Astrocyte (in vitro differentiated cells and primary cell): ENCODE results near the gene FAM163A. TPM values are rescaled to one million over a fixed set of nuclear protein-coding genes. Genes with fewer than 3 reads are reported as not detected.

ENCODE experiments used
- DNase-seq: peaks from one replicate; pipeline ENCODE4 v3.0.0-alpha.2; 2010; ENCODE audit warnings: low read depth
- FAIRE-seq: peaks from 2 replicates; lab custom pipeline; 2011; peaks lifted over from hg19 to GRCh38; lab: Jason Lieb, UNC
- H2AFZ ChIP-seq: 2 replicates; pipeline ENCODE4 v1.6.0; 2012; ENCODE audit warnings: low read depth, low read length, inconsistent platforms
- H3K27ac ChIP-seq: 2 replicates; pipeline ENCODE4 v1.5.1; 2011; ENCODE audit warnings: low read depth, low read length, inconsistent platforms
- H3K27me3 ChIP-seq: 2 replicates; pipeline ENCODE4 v1.6.0; 2011; ENCODE audit warnings: low read length, inconsistent platforms; ENCODE audit not compliant: insufficient read depth
- H3K36me3 ChIP-seq: 2 replicates; pipeline ENCODE4 v1.5.1; 2011; ENCODE audit warnings: low read length, inconsistent platforms; ENCODE audit not compliant: insufficient read depth
- H3K4me1 ChIP-seq: 2 replicates; pipeline ENCODE4 v1.5.1; 2011; ENCODE audit warnings: low read length, inconsistent platforms; ENCODE audit not compliant: insufficient read depth
- H3K4me2 ChIP-seq: 2 replicates; pipeline ENCODE4 v1.6.0; 2012; ENCODE audit warnings: low read length, inconsistent platforms
- H3K4me3 ChIP-seq: 2 replicates; pipeline ENCODE4 v1.5.1; 2011; ENCODE audit warnings: low read depth, mild to moderate bottlenecking, low read length, inconsistent platforms; ENCODE audit not compliant: insufficient read depth
- H3K79me2 ChIP-seq: 2 replicates; pipeline ENCODE4 v1.6.0; 2012; ENCODE audit warnings: mild to moderate bottlenecking, low read length, inconsistent platforms; ENCODE audit not compliant: insufficient read depth
- H3K9ac ChIP-seq: 2 replicates; pipeline ENCODE4 v1.6.0; 2012; ENCODE audit warnings: mild to moderate bottlenecking, low read length, inconsistent platforms
- H3K9me3 ChIP-seq: 2 replicates; pipeline ENCODE4 v1.5.1; 2012; ENCODE audit warnings: low read depth, mild to moderate bottlenecking, low read length, inconsistent platforms; ENCODE audit not compliant: insufficient read depth
- H4K20me1 ChIP-seq: 2 replicates; pipeline ENCODE4 v1.6.0; 2012; ENCODE audit warnings: low read length, inconsistent platforms; ENCODE audit not compliant: insufficient read depth
- H3K27ac Mint-ChIP-seq: one replicate; pipeline ENCODE4 v1.8.0; 2021; ENCODE audit warnings: mild to moderate bottlenecking, mixed read lengths; ENCODE audit not compliant: unreplicated experiment
- H3K27me3 Mint-ChIP-seq: one replicate; pipeline ENCODE4 v1.8.0; 2021; ENCODE audit warnings: low read depth, mixed read lengths; ENCODE audit not compliant: unreplicated experiment
- H3K36me3 Mint-ChIP-seq: one replicate; pipeline ENCODE4 v1.8.0; 2021; ENCODE audit warnings: low read depth, mixed read lengths; ENCODE audit not compliant: unreplicated experiment
- H3K4me1 Mint-ChIP-seq: one replicate; pipeline ENCODE4 v1.8.0; 2021; ENCODE audit warnings: low read depth, mixed read lengths; ENCODE audit not compliant: unreplicated experiment
- H3K4me3 Mint-ChIP-seq: one replicate; pipeline ENCODE4 v1.8.0; 2021; ENCODE audit warnings: mild to moderate bottlenecking, moderate library complexity, mixed read lengths; ENCODE audit not compliant: unreplicated experiment
- H3K9me3 Mint-ChIP-seq: one replicate; pipeline ENCODE4 v1.8.0; 2021; ENCODE audit warnings: mild to moderate bottlenecking, mixed read lengths; ENCODE audit not compliant: unreplicated experiment
- EZH2 ChIP-seq: IDR thresholded peaks from 2 replicates; pipeline ENCODE4 v1.6.1; 2012; ENCODE audit warnings: mild to moderate bottlenecking, low read length, inconsistent platforms; ENCODE audit not compliant: insufficient read depth
- total RNA-seq: library from RNA; stranded (reverse); gene quantifications from 2 replicates; pipeline ENCODE4 v1.2.1, GENCODE V29; 2021
- TF ChIP-seq, protein P1 (sequence below): IDR thresholded peaks from 2 replicates; pipeline ENCODE4 v1.5.1; 2011; ENCODE audit warnings: low read depth, mild to moderate bottlenecking, inconsistent platforms, low read length, moderate library complexity; ENCODE audit not compliant: insufficient read depth

The FAM163A gene
- total RNA-seq, 1 donor from 2014 or later, result not detected

DNA sequence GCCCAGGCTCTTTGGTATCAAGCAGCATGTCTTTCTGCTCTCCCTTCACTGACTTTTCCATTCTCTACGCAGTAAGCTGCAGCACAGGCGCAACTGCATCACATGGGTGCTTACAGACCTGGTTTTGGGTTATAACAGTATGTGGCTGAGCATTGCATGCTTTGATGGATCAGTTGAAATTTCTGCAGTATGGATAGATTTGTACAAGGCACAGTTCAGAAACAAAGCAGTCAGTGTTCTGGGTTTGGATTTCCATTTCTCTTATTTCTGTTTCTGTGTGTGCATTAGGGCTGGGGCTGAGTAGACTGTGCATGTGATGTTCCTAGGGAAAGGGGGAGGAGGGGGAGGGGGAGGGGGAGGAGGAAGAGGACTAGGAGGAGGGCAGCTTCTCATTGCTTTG, 4.5 kb downstream of the FAM163A start:
- H2AFZ ChIP-seq, result no peak overlapping the region
- peaks cover 1% of the 10 kb centered on the region for H3K4me1 ChIP-seq
- H3K9ac ChIP-seq, result no peak overlapping the region
- H3K27ac ChIP-seq, result no peak overlapping the region
- no peak overlapping the region for H3K27ac Mint-ChIP-seq
- TF ChIP-seq, protein P1, sequence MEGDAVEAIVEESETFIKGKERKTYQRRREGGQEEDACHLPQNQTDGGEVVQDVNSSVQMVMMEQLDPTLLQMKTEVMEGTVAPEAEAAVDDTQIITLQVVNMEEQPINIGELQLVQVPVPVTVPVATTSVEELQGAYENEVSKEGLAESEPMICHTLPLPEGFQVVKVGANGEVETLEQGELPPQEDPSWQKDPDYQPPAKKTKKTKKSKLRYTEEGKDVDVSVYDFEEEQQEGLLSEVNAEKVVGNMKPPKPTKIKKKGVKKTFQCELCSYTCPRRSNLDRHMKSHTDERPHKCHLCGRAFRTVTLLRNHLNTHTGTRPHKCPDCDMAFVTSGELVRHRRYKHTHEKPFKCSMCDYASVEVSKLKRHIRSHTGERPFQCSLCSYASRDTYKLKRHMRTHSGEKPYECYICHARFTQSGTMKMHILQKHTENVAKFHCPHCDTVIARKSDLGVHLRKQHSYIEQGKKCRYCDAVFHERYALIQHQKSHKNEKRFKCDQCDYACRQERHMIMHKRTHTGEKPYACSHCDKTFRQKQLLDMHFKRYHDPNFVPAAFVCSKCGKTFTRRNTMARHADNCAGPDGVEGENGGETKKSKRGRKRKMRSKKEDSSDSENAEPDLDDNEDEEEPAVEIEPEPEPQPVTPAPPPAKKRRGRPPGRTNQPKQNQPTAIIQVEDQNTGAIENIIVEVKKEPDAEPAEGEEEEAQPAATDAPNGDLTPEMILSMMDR, result no peak
- TF ChIP-seq EZH2, result no peak
- H3K4me1 Mint-ChIP-seq, result no peaks in the 10 kb centered on the region
- H3K4me2 ChIP-seq, result no peak overlapping the region
- H3K4me3 Mint-ChIP-seq, result no peak overlapping the region
- no peaks in the 10 kb centered on the region for H3K9me3 ChIP-seq
- peaks cover 48% of the 10 kb centered on the region for H3K27me3 ChIP-seq
- FAIRE-seq (no peak), DNase-seq (no peak)
- no peak overlapping the region for H3K4me3 ChIP-seq
- no peaks in the 10 kb centered on the region for H4K20me1 ChIP-seq
- H3K79me2 ChIP-seq, result no peaks in the 10 kb centered on the region
- peaks cover 62% of the 10 kb centered on the region for H3K27me3 Mint-ChIP-seq
- peaks cover 12% of the 10 kb centered on the region for H3K9me3 Mint-ChIP-seq
- H3K36me3 ChIP-seq, result no peaks in the 10 kb centered on the region
- no peaks in the 10 kb centered on the region for H3K36me3 Mint-ChIP-seq

DNA sequence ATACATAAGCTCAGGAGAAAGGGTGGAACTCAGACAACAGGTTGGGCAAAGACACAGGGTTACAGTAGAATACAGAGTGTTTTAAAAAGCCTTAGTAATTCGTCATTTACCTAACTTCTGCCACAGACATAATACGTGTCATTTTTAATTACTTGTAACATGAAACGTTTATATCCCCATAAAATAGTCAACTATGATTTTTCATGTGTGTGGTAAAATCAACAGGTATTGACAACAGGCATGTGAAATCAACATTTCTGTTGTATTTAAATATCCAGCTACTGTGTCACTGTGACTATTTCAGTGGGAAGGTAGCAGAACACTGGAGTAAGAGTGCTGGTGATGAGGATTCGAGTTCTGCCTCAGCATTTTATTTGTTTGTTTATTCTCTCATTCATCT, 5.7 kb downstream of the FAM163A start:
- H3K4me3 ChIP-seq, result no peak overlapping the region
- Mint-ChIP-seq H3K9me3 (peaks cover 12% of the 10 kb centered on the region), H3K36me3 (no peaks in the 10 kb centered on the region), H3K4me1 (peaks cover 7% of the 10 kb centered on the region), H3K27ac (no peak overlapping the region), H3K4me3 (no peak overlapping the region), H3K27me3 (peaks cover 58% of the 10 kb centered on the region)
- H3K9me3 ChIP-seq, result no peaks in the 10 kb centered on the region
- no peak overlapping the region for H3K9ac ChIP-seq
- FAIRE-seq (no peak), DNase-seq (no peak)
- no peak overlapping the region for H3K27ac ChIP-seq
- no peaks in the 10 kb centered on the region for H3K79me2 ChIP-seq
- no peak overlapping the region for H2AFZ ChIP-seq
- no peaks in the 10 kb centered on the region for H3K4me1 ChIP-seq
- no peak overlapping the region for H3K4me2 ChIP-seq
- peaks cover 42% of the 10 kb centered on the region for H3K27me3 ChIP-seq
- H3K36me3 ChIP-seq, result no peaks in the 10 kb centered on the region
- H4K20me1 ChIP-seq, result no peaks in the 10 kb centered on the region
- TF ChIP-seq, protein P1, result no peak
- no peak for TF ChIP-seq EZH2

DNA sequence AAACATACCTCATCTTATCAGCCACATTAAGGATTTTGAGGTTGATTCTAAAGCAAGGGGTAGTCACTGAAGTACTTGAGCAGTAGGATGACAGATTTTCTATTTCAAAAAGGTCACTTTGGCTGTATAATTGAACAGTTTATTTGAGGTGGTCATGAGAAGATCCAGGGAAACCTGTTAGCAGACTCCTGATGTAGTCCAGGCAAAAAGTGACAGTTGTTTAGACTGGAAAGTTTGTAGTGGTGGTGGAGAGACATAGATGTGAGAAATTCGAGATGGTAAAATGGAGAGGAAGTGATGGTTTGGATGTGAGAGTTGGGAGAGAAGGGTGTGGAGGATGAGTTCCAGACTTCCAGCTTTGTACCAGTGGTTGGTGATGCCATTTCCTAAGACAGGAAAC, 7.5 kb downstream of the FAM163A start:
- H3K27me3 ChIP-seq, result peaks cover 26% of the 10 kb centered on the region
- H3K9ac ChIP-seq, result no peak overlapping the region
- Mint-ChIP-seq H3K36me3 (no peaks in the 10 kb centered on the region), H3K27me3 (peaks cover 45% of the 10 kb centered on the region), H3K9me3 (peaks cover 14% of the 10 kb centered on the region), H3K4me3 (no peak overlapping the region), H3K27ac (no peak overlapping the region), H3K4me1 (peaks cover 15% of the 10 kb centered on the region)
- no peak for TF ChIP-seq EZH2
- FAIRE-seq, result no peak
- no peaks in the 10 kb centered on the region for H3K9me3 ChIP-seq
- no peaks in the 10 kb centered on the region for H3K79me2 ChIP-seq
- no peak overlapping the region for H3K27ac ChIP-seq
- DNase-seq, result no peak
- H3K36me3 ChIP-seq, result no peaks in the 10 kb centered on the region
- H3K4me2 ChIP-seq, result no peak overlapping the region
- H2AFZ ChIP-seq, result no peak overlapping the region
- no peaks in the 10 kb centered on the region for H4K20me1 ChIP-seq
- H3K4me3 ChIP-seq, result no peak overlapping the region
- H3K4me1 ChIP-seq, result no peaks in the 10 kb centered on the region
